HG02885 (cell line): ENCODE measurements around the gene AKR1C2.
"Not testable (repeated sequence)": the region's sequence is repeated elsewhere in the genome, so short reads cannot be mapped to it uniquely, and the experiment has no call there.

ENCODE experiments used
- ATAC-seq: cut with Tn5 transposase; IDR thresholded peaks from one replicate; pipeline ENCODE4 v1.9.1; 2021; ENCODE audit warnings: mild to moderate bottlenecking; ENCODE audit not compliant: unreplicated experiment, poor library complexity

Gene AKR1C2

DNA sequence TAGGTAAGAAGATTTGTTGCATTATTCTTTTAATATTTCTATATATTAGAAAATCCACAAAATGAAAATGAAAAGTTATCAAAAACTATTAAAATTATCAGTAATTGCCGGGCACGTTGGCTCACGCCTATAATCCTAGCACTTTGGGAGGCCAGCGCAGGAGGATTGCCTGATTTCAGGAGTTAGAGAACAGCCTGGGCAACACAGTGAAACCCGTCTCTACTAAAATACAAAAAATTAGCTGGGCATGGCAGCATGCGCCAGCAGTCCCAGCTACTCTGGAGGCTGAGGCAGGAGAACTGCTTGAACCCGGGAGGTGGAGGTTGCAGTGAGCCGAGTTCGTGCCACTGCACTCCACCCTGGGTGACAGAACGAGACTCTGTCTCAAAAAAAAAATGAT is 11.1 kb downstream of the AKR1C2 start:
- not testable (repeated sequence) for ATAC-seq

DNA sequence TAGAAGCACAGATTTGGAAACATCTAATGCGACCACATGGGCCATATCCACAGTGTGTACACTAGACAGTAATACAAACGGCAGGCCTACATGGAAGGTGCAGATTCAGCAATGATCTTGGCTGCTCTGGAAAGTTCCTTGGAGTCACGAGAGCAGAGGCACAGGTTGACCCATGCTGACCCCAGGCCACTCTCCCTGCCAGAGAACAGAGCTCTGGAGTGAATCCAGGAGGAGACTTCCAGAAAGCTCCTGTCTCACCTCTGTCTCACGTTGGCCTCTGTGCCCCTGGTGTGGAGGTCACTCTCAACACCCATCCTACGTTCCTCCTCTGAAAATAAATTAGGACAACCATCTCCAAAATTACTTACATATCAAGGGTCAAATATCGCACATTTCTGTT is 12.2 kb downstream of the AKR1C2 start:
- not testable (repeated sequence) for ATAC-seq

DNA sequence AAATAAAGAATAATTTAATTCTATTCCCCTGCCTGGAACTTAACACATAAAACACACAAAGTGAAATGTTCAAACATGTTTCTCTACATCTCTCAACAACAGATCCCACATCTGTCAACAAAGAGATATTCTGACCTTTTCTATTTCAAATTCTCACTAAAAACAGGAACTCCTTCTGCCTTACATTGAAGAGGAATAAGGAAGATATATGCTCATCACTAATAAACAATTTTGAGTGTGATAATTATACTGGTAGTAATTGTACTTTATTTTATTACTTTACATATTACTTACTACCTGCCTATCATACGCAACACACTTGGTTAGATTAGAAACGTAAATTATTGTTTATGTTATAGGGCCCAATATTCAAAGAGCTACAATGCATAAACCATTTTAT is 13.4 kb downstream of the AKR1C2 start:
- ATAC-seq: no peak

GRCh38 chr10:4988000-4988641 is 15.5 kb downstream of the AKR1C2 start:
- not testable (repeated sequence) for ATAC-seq

- no peak for ATAC-seq
These were observed 18.6 kb downstream of the AKR1C2 start for GRCh38 chr10:4984971-4985594.

DNA sequence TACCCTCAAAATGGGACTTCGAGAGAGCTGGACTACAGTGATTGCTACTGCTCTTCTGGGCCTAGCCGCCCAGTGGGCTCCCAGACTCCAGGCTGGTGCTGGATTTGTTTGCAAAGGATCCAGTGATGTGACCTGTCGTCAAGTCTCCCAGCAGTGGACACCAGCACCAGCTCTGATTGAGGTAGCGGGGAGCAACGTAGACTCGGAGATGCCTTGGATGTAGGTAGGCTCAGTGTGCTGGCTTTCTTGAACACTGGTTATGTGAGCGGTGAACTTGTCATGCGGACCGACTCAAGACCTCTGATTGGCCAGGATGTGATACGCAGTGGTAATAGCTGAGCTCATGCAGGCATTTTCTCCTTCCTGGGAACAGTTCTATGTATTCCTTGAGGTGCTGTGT is 19.4 kb downstream of the AKR1C2 start:
- no peak for ATAC-seq

DNA sequence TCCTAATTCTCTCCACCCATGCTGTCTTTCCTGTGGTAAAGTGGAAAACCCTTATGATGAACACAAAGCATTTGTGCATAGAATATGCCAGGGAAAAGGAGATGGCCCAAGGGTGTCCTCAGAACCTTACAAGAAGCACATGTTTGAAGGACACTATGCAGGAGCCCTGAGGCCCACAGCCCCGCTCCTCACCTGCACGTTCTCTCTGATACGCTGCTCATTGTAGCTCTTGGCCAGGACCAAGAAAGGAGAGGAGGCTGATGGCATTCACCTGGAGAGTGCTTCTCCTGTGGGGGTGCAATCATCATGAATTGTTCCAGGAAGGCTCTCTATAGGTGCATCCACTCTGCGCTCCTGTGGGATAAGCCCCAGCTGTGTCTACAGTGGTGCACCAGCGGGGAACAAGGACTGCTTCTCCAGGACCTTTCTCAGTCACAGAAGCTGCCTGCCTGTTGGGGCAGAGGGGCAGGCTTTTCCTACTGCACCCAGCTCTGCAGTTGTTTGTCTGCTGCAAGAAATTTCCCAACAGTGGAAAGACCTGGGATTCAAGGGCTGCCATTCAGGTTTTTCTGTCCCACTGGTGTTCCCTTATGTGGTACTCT is 19.9 kb downstream of the AKR1C2 start:
- no peak for ATAC-seq

DNA sequence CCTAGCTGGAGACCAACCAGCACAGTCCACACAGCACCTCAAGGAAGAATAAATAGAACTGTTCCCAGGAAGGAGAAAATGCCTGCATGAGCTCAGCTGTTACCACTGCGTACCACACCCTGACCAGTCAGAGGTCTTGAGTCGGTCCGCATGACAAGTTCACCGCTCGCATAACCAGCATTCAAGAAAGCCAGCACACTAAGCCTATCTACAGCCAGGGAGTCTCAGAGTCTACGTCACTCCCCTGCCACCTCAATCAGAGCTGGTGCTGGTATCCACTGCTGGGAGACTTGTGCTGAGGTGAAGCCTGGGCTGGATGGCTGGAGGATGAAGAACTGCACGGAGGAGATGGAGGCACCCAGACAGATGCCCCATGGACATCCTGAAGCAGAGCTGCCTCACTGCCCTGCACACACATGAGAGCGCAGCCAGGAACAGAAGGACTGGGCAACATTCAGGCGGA is 20.9 kb downstream of the AKR1C2 start:
- no peak for ATAC-seq

DNA sequence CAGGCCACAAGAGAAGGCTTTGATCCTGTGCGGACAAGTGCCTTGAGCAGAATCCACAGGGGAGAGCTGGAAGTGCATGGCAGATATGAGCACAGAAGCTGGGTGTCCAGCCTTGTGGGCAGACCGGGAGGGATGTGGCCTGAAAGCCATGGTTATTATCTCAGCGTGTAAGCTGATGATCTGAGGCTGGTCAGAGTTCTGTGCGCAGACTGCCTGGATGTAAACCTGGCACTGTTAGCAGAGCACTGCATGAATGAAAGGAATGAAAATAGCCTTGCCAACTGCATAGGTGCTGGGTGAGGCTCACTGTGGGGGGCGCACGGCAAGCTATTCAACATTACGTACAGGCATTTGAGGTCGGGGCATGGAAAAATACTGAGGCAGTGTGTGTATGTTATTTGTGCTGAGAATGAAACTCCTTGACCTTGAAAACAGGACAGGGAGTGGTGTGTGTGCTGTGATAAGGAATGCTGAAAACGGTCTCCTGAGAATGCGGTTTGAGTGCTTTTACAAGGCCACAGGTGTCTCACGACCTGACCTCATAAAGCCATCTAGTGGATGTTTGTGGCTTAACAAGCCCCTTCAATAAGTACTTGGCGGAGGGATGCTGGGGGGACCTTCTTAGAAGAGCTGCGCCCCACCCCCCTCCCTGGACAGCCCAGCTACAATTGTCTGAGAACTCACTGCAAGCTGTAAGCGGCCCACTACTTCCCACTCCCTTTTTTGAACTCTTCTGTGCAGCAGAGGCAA is 21.8 kb downstream of the AKR1C2 start:
- no peak for ATAC-seq

- ATAC-seq: no peak
These were observed 22.9 kb downstream of the AKR1C2 start for GRCh38 chr10:4980793-4981192.

GRCh38 chr10:4978870-4979269 is 24.8 kb downstream of the AKR1C2 start:
- no peak for ATAC-seq

DNA sequence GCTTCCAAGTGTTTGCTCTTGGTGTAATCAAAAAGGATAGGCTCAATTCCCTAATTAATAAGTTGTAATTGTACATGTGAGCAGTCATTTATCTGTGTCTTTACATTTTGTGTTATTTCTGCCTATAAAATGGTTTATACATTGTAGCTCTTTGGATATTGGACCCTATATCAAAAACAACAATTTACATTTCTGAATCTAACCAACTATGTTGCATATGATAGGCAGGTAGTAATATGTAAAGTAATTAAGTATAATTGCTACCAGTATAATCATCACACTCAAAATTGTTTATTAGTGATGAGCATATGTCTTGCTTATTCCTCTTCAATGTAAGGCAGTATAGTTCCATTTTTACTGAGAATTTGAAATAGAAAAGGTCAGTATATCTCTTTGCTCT is 26.6 kb downstream of the AKR1C2 start:
- ATAC-seq: no peak

DNA sequence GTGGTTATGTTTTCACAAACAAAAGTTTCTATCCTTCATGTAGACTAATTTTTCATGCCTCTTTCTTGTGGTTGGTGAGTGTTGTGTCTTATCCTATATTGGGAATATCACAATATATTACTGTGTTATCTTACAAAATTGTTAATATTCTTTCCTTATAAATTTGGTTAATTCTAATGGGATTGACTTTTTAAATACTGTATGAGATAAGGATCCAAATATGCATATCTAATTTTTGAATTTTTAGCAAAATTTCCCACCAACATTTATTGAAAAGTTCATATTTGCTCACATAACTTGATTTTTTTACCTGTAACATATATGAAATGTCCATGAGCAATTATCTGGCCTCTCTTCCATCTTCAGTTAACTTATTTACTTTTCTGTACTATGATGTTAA is 29.3 kb downstream of the AKR1C2 start:
- not testable (repeated sequence) for ATAC-seq

GRCh38 chr10:4973294-4973693 is 30.4 kb downstream of the AKR1C2 start:
- ATAC-seq: not testable (repeated sequence)

GRCh38 chr10:4972369-4973142 is 31.1 kb downstream of the AKR1C2 start:
- not testable (repeated sequence) for ATAC-seq

DNA sequence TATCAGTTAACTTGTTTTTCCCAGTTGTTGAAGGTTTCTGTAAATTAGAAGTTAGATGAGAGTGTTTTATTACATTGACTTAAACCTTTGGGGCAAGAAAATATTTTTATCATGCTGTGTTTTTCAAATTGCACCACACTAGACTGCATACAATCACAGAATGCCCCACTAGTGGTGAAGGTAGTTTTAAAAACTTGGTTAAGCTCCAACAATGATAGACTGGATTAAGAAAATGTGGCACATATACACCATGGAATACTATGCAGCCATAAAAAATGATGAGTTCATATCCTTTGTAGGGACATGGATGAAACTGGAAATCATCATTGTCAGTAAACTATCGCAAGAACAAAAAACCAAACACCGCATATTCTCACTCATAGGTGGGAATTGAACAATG is 33.3 kb downstream of the AKR1C2 start:
- ATAC-seq: not testable (repeated sequence)

GRCh38 chr10:4969289-4969688 is 34.4 kb downstream of the AKR1C2 start:
- not testable (repeated sequence) for ATAC-seq

DNA sequence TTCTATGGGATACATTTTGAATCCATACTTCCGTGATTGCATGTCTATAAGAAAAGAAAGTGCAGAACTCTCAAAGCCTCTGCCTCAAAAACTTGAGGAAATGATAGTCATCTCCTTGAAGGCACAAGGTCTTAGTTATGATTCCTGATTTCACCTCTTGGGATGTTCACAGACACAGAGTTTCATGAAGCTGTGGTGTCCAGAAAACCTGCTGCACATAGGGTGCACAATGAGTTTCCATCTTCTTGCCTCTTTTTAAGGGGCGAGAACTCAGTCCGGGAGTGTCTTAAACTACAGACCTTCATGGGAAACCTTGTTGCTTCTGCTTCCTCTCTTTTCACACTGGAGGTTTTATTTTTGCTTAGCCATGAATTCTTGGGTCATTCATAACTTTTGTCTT is 36.5 kb downstream of the AKR1C2 start:
- not testable (repeated sequence) for ATAC-seq

- ATAC-seq: not testable (repeated sequence)
These were observed 37.9 kb downstream of the AKR1C2 start for GRCh38 chr10:4965763-4966162.

GRCh38 chr10:4963815-4964154 is 39.9 kb downstream of the AKR1C2 start:
- not testable (repeated sequence) for ATAC-seq
